Fibroblast of peridontal ligament (primary cell): ENCODE measurements around the gene KPTN.
A peak's percentile ranks its signal among the peaks of the same experiment; 100 is the strongest.
"Not testable (repeated sequence)": the region's sequence is repeated elsewhere in the genome, so short reads cannot be mapped to it uniquely, and the experiment has no call there.

Experiments
- DNase-seq: peaks from one replicate; pipeline ENCODE4 v3.0.0-alpha.2; 2010; ENCODE audit errors: extremely low read depth

Gene KPTN

DNA sequence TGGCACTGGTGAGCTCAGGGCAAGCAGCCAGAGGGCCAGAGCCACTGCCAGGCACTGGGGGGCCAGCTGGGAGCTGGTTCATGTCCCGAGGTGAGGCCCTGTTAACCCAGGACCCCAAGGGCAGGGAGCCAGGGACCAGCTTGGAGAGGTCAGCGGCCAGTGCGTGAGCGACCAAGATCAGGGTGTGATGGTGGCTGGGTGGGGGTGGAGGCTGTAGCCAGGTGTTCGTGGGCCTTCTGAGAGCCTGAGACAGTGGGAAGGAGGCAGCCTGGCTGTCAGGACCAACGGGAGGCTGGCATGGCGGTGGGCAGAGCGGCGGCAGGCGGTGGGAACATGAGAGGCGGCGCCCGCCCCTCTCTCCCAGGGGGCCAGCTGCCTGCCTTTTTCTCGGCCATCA is 8.1 kb upstream of the KPTN start:
- DNase-seq, result no peak

DNA sequence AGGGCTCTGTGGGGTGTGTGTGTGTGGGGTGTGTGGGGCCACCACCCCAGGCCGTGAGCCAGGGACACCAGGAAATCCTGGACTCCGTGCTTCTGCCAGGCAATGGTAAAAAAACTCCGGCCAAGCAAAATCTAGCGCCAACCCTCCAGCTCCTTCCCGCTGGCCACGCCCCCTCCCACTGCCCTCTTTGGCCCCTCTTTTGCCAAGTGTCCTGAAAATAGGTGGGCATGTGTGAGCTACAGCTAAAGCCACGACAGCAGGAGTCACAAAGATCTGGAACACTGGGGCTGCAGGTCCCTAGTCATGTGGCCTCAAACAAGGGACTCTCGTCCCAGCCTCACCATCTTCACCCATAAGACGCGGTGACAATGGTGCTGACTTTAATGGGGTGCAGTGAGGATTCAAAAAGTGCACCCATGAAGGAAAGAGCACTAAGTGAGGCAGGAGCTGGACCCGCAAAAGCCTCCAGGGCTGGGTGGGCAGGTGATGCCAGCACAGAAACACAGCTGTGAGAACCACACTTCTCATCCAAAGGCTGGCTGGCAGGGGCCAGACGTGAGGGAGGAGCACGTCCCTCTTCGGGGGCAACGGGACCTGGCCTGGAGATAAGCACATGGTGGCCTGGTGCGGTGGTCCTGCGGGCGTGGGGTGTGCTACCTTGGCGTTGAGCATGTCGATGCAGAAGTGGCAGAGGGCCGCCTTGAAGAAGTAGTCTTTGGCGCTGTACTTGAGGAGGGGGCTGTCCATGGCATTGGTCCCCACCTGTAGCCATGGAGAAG is 7.5 kb upstream of the KPTN start:
- no peak for DNase-seq

DNA sequence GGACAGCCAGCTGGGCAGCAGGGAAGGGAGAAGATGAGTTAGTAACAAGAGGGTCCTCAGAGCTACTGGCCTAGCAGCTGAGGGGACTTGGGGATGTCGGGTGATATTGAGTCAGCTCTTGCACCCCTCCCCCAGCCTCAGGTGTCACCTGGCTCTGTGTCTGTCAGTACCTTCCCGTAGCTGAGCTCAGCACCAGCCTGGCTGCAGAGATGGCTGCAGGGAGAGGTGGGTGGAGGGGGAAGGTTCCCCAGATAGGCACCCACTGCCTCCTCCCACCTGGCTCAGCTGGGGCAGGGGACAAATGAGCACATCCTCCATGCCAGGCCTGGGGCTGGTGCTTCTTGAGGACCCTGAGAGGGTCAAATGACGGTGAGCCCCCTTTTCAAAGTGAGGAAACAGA is 6.8 kb upstream of the KPTN start:
- DNase-seq, result no peak

DNA sequence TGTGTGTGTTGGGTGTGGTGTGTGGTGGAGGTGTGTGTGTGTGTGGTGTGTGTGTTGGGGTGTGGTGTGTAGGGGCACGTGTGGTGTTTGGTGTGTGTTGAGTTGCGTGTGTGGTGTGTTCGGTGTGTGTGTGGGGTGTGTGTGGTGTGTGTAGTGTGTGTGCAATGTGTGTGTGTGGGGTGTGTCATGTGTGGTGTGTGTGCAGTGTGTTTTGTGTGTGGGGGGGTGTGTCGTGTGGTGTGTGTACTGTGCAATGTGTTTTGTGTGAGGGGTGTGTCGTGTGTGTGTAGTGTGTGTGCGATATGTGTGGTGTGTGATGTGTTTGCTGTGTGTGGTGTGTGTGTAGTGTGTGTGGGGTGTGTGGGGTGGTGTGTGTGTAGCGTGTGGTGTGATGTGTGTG is 6.0 kb upstream of the KPTN start:
- DNase-seq, result no peak

DNA sequence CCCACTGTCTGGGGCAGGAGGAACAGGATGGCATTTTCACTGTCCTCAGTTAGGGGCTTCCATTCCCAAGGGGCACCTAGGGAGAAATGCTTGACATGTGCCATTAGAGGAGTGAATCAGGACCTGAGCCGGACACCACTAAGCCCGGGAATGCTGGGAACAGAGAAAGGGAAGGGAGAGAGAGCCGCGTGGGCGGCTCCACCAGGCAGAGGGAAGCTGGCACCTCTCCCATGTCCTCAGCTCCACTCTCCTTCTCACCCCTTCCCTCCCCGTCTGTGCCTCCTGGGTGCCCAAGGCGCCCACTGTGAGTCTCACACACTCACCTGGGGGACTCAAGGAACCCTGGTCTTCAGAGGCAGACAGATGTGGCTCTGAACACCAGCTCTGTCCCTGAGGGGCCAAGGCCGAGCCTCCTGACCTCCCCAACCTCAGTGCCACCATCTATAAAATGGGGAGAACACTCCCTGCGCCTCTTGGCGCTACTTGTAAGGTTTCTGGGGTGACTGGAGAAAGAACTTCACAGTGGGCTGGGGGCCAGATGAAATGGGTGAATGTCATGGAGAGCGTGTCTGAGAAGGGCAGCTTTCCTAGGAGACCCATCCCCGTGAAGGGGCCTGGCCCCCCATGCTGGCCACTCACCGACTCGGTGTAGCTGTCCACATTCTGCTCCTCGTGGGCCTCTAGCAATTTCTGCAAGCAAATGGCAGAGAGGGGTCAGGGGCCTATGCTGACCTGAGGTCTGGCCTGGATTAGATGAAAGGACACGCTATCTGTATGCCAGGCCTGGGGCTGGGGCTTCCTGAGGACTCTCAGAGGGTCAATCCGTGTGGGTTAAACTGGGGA is 5.3 kb upstream of the KPTN start:
- no peak for DNase-seq

DNA sequence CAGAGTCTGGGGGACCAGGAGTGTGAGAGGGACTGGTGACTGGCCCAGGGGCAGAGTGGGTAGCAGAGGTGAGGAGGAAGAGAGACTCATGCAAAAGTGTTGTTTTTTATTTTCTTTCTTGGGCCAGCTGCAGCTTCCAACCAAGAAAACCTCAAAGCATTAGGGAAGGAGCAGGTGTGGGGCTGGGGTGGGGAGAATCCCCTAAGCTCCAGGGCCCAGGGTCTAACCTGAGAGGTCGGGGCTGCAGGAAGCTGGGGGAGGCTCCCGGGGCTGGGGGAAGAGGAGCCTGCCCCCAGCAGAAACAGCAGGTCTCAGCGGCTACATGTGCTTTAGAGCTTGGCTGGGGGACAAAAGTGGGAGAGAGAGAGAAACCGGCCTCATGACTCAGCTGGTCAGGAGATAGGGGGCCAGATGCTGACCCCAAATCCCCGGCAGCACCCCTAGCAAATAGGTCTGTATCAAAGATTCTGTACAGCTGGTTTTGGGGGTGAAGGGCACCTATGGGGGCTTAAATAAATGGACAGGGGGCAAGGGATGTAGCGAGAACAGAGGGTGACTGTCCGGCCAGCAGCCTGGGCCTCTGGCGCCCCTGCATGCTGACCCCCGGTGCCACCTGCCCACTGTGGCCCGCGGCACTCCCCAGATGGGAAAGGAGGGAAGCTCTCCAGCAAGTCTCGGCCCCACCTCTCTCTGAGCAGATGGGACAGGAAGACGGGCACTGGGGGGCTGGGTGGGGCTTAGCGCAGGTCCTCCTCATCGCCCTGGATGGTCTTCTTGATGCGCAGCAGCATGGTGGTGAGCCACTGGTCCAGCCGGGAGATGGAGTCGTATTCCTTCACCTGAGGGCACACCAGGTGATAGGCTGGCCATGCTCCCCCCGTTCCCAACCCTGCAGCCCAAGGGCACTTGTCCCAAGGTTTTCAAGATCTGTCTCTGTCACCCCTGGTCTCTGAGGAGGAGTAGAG is 3.8 kb upstream of the KPTN start:
- no peak for DNase-seq

DNA sequence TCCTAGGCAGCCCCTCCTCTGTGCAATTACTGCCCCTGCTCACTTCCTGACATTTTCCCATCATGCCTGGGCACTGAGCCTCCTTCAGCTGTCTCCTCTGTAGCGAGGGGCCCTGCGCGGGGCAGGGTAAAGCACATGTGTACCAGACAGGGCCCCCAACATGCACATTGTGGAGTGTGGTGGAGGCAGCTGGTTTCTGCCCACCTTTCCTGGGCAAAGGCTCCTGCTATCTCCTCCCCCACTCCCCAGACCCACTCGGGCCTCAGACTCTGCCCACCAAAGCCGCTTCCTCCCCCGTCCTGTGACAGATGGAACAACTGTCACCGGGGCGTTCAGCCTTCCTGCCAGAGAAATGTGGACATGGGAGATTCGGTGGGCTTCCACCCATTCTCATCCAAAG is 2.9 kb upstream of the KPTN start:
- no peak for DNase-seq

DNA sequence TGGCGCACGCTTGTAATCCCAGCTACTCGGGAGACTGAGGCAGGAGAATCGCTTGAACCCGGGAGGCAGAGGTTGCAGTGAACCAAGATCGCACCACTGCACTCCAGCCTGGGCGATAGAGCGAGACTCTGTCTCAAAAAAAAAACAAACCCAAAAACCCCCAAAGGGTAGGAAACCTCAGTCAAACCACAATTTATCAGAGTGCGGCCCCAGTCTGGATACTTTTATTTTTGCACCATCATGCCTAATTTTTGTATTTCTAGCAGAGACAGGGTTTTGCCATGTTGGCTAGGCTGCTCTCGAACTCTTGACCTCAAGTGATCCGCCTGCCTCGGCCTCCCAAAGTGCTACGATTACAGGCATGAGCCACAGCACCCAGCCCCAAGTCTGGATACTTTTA is 2.2 kb upstream of the KPTN start:
- DNase-seq, result not testable (repeated sequence)

DNA sequence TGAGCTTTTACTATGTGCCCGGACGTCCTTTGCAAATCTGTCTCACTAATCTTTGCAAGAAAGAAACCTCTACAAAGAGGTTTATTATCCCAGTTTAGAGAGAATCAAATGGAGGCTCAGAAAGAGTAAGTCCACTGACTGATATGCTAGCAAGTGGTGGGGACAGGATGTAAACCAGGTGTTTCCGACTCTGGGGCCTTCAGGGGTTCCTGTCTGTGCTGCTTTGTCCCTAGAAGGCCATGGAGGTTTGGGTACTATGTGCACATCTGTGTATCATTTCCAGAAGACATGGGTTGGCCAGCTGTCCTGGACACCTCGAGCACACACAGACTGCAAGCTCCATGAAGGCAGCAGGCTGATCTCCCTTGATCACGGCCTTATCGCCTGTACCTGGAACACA is 1.2 kb upstream of the KPTN start:
- no peak for DNase-seq

DNA sequence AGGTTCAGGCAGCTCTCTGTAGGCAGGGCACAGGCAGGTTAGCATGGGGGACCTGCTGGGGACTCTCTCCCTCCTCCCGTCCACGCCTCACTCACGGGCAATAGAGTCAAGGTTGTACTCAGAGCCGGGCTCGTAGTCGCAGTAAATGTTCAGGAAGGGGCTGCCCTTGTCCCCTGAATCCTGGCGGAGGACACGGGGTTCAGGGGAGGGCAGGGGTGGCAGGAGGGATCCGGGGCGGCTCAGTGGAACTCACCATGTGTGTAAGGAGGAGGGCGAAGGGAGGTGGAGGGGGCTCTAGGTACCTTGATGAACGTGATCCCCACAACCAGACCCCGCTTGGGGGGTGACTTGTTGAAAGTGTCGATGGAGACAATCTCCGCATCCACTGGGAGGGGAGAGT is 819 bp downstream of the KPTN start:
- DNase-seq, result no peak

DNA sequence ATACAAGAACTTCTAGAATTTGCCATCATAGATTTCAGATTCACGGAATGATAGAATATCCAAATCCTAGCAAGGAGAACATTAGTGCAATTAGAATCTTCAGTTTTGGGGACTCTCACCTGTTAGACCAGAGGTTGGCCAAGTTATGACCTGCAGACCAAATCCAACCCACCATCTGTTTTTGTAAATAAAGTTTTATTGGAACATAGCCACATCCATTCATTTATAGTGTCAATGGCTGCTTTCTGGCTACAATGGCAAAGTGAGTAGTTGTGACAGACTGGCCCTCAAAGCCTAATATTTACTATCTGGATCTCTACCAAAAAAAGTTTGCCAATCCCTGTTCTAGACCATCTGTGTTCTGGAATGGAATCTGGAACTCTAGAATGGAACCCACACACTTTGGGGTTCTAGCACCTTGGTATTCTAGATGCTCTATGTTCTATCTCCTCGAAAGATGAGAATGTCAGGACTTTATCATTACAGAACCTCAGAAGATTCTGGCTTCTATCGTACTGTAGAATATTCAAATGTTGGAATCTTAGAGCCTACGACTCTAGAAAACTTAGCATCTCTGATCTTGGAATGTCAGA is 2.5 kb downstream of the KPTN start:
- DNase-seq, result no peak

DNA sequence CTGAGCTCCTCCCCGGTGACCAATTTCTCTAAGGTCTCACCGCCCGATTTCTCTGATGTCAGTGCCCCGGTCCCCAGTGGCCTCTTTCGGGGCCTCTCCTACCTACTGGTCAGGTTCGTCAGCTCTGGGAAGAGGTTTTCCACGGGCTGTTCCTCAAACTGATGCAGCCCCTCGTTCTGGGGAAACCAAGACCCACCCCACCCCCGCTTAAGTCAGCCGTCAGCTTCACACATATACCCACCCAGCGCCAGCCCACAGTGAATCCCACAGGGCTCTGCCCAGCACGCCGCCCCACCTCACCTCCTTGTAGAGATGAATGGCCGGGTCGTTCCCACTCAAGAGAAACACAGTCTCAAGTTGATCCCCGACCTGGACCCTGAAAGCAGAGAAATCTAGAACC is 3.4 kb downstream of the KPTN start:
- no peak for DNase-seq

DNA sequence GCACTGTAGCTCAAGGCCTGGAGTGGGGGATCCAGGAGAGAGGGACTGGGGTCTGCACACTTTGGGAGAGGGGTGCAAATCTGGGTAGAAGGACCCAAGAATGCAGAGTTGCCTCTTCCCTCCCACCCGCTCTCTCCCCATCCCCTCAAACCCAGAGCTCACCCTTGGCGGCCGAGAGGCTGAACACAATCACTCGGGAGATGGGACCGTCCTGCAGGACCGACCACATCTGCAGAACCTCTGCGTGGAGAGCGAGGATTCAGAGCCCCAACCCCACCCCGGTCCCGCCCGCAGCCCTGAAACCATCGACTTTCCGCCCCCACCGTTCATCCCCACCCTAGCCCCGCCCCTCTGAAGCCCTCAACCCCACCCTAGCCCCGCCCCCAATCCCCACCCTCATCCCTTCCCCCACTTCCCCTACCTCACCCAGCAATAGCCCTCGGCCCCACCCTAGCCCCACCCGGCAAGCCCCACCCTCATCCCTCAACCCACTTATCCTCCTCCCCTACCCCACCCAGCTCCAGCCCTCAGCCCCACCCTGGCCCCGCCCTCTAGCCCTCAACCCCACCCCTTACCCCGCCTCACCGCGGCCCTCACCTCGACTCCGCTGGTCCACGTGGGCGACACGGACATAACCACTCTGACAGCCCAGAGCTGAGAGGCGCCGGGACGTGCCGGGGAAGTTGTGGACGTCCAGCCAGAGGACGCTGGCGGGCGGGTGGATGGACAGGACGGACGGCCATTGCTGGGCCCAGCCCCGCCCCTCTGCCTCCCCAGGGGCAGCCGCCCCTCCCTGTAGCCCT is 4.1 kb downstream of the KPTN start:
- no peak for DNase-seq

DNA sequence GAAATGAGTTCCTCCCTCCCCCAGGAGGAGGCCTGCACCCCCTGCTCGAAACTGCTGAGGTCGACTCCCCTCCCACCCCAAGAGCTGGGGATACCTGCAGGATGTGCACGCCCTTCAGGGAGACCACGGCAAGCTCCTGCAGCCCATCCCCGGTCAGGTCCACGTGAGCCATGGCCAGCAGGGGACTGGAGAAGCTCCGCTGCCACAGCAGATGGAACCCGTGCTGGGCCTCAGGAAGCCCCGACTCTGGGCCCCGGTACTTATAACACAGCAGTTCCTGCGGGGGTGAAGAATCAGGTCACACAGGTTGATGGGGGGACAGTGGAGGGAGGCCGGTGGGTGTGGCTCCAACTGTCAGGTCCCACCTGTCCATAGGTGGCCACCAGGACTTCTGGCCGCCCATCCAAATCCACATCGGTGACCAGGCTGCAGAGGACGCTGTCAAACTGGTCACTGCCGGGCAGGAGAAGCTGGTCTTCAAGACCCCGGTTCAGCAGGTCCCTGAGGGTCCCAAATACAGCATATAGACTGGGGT is 7.5 kb downstream of the KPTN start:
- DNase-seq, result no peak

DNA sequence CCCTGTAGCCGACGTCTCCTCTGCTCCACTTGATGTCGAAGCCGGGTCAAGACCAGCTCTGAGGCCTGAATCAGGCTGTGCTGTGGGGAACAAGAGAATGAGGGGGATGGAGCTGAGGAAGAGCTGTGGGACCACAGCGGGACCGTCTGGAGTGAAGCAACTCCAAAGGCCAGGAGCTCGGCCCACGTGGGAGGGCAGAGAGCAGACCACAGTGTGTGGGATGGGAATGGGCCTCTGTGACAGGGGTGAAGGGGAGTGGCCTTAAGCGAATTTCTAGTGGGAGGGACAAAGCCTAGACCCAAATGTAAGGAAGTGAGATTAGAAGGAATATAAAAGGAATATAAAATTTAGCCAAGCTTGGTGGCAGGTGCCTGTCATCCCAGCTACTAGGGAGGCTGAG is 8.6 kb downstream of the KPTN start:
- DNase-seq, result no peak

DNA sequence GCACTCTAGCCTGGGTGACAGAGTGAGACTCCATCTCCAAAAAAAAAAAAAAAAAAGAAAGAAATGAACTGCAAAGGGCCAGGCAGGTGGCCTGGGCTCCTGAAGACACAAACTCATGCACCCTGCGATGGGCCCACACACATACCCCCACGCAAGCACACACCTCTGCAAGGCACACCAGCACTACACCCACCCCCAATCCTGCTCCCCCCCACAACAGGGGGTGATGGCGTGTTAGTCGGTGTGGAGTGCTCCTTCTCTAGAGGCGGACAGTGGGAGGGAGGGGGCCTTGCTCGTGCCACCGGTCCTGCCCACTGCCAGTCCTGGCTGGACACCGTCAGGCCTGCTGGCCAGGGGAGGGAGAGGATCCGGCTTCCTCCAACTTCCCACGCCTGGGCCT is 10.7 kb downstream of the KPTN start:
- no peak for DNase-seq

DNA sequence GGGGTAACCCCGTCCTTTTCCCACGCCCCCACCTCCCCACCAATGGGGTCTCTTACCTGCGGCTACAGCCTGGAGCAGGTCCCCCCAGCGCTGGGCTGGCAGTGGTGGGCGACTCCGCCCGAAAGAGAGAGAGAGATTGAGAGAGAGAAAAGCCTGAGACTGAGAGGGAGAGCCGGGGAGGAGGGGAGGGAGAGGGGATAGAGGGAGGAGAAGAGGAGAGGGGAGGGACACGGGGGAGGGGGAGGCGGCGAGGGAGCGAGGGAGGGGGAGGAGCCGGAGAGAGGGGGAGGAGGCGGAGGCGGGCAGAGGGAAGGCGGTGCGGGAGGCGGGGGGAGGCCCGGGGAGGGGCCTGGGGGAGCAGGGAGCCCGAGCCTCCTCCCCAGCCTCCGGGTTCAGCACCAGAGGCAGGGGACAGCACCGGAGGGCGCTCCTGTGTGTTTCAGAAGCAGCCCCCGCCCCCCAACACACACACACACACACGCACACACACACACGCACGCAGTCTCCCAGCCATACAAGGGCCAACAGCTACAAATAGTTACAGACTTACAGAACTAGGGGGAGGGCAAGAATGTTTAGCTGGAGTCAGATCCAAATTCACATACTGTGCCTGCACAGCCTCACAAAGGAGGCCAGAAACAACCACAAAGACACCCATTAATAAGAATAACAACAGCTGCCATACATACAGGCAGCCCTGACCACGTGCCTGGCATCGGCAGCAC is 12.1 kb downstream of the KPTN start, which contains the start of gene SLC8A2:
TSS of gene SLC8A2 (minus strand) at position 161 of the 725 bp plus-strand sequence. CDS start 5,490 bp downstream, outside the sequence.
- DNase-seq, result peak; percentile 68

DNA sequence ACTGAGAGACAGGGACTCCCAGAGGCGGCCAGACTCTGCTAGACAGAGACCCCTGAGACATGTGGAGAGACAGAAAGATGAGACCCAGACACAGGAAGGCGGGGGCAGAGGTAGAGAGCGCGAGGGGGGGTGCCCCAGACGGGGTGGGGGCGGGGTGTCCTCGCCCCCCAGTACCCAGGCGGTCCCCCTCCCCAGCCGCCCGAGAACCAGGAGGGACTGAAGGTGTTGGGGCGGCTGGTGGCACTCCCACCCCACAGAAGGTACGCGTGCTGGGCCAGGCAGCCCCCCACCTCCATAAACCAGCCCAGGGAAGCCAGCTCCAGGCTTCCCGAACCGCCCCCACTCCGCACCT is 12.7 kb downstream of the KPTN start:
- DNase-seq, result no peak

DNA sequence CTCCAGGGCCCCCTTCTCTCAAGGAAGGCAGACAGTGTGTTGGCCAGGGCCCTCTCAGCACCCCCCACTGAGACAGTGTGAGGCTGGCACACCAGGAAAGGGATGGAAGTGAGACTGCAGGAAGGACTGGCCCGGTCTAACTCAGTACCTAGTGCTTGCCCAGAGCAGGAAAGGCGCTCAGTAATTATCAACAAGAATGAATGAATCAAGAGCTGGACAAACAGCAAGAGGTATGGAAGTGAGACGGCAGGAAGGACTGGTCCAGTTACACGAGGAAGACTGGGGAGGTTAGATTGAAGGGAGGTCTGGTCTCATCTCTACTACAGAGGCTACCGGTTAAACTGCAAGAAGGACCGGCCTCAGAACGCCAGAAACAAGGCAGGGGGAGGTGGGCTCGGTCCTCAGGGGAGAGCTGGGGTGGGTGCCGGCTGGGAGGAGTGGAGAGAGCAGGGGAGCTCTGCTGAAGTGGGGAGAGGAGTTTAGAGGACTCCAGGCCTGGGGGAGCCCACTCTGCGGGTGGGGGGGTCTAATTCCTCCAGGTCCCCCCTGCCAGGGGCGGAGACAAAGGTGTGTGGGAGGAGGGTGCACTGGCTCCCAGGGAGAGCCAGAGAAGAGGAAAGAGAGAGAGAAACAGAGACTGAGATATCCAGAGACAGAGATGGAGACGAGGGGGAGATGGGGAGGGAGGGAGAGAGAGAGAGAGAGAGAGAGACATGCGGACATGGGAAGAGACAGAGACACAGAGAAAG is 13.4 kb downstream of the KPTN start:
- DNase-seq, result no peak
